Liver (tissue), 9 donors: ENCODE measurements around the gene PPT1. TPM values are rescaled to one million over a fixed set of nuclear protein-coding genes. Genes with fewer than 3 reads are reported as not detected.

ENCODE experiments used
- DNase-seq: peaks from one replicate; pipeline ENCODE4 v3.0.0-alpha.2; 2017; ENCODE audit warnings: low spot score
- H3K27ac ChIP-seq, 2 donors: one replicate each; pipeline ENCODE4 v1.7.0; 2013; ENCODE audit warnings: inconsistent platforms in 2 of 2, low read length in 2 of 2, control low read depth in 1 of 2, low read depth in 1 of 2, mild to moderate bottlenecking in 1 of 2
- H3K27me3 ChIP-seq, 4 donors: one replicate each; pipeline versions ENCODE4 v1.6.1 to v1.7.0; 2013; ENCODE audit warnings: low read length in 3 of 4, inconsistent platforms in 1 of 4, mild to moderate bottlenecking in 1 of 4, moderate library complexity in 1 of 4; ENCODE audit not compliant: control insufficient read depth in 4 of 4, insufficient read depth in 4 of 4
- H3K36me3 ChIP-seq, 4 donors: one replicate each; pipeline versions ENCODE4 v1.6.1 to v1.7.0; 2013; ENCODE audit warnings: low read length in 3 of 4, mild to moderate bottlenecking in 3 of 4, low read depth in 1 of 4, moderate library complexity in 1 of 4; ENCODE audit not compliant: control insufficient read depth in 4 of 4, insufficient read depth in 3 of 4
- H3K4me1 ChIP-seq, 4 donors: one replicate each; pipeline versions ENCODE4 v1.6.1 to v1.7.0; 2013; ENCODE audit warnings: low read length in 3 of 4, mild to moderate bottlenecking in 3 of 4, moderate library complexity in 1 of 4; ENCODE audit not compliant: control insufficient read depth in 4 of 4, insufficient read depth in 4 of 4
- H3K4me3 ChIP-seq, 3 donors: one replicate each; pipeline versions ENCODE4 v1.6.1 to v1.7.0; 2013; ENCODE audit warnings: low read length in 3 of 3, control low read depth in 1 of 3, low read depth in 1 of 3, mild to moderate bottlenecking in 1 of 3
- H3K9ac ChIP-seq, 2 donors: one replicate each; pipeline ENCODE4 v1.7.0; 2013; ENCODE audit warnings: low read length in 2 of 2, mild to moderate bottlenecking in 2 of 2, moderate library complexity in 2 of 2, control low read depth in 1 of 2, low read depth in 1 of 2
- H3K9me3 ChIP-seq, 4 donors: one replicate each; pipeline versions ENCODE4 v1.6.1 to v1.7.0; 2013; ENCODE audit warnings: low read length in 3 of 4; ENCODE audit not compliant: control insufficient read depth in 4 of 4
- FOXA1 ChIP-seq: IDR thresholded peaks from 2 replicates; pipeline ENCODE4 v1.6.1; 2016; ENCODE audit warnings: antibody characterized with exemption
- FOXA2 ChIP-seq: IDR thresholded peaks from 2 replicates; pipeline ENCODE4 v1.6.1; 2016; ENCODE audit warnings: antibody characterized with exemption
- GABPA ChIP-seq, 2 donors: IDR thresholded peaks in 1 of 2; conservative IDR thresholded peaks in 1 of 2; 2 replicates each; pipeline ENCODE4 v1.6.1; 2016; ENCODE audit warnings: antibody characterized with exemption in 2 of 2, mild to moderate bottlenecking in 1 of 2, moderate library complexity in 1 of 2
- HNF4A ChIP-seq, 2 donors: conservative IDR thresholded peaks; 2 replicates each; pipeline ENCODE4 v1.6.1; 2016; ENCODE audit warnings: antibody characterized with exemption in 2 of 2, mild to moderate bottlenecking in 2 of 2
- HNF4G ChIP-seq: IDR thresholded peaks from 2 replicates; pipeline ENCODE4 v1.6.1; 2016; ENCODE audit warnings: antibody characterized with exemption
- JUND ChIP-seq, 2 donors: IDR thresholded peaks; 2 replicates each; pipeline ENCODE4 v1.6.1; 2016; ENCODE audit warnings: antibody characterized with exemption in 2 of 2
- NR2F2 ChIP-seq: IDR thresholded peaks from 2 replicates; pipeline ENCODE4 v1.6.1; 2016; ENCODE audit warnings: antibody characterized with exemption
- RAD21 ChIP-seq, 2 donors: IDR thresholded peaks; 2 replicates each; pipeline ENCODE4 v1.6.1; 2016; ENCODE audit warnings: antibody characterized with exemption in 2 of 2, mild to moderate bottlenecking in 2 of 2
- RXRA ChIP-seq, 2 donors: IDR thresholded peaks; 2 replicates each; pipeline ENCODE4 v1.6.1; 2017 to 2018; ENCODE audit warnings: antibody characterized with exemption in 2 of 2, mild to moderate bottlenecking in 1 of 2
- SP1 ChIP-seq: IDR thresholded peaks from 2 replicates; pipeline ENCODE4 v1.6.1; 2018; ENCODE audit warnings: antibody characterized with exemption, mild to moderate bottlenecking
- YY1 ChIP-seq: IDR thresholded peaks from 2 replicates; pipeline ENCODE4 v1.6.1; 2016; ENCODE audit warnings: antibody characterized with exemption, mild to moderate bottlenecking
- WGBS: extraction: QIAGEN DNeasy Blood & Tissue Kit; methylation state at CpG from one replicate; pipeline ENCODE4 v1.1.7; 2013; 5-methylcytosine and 5-hydroxymethylcytosine counted together
- polyA plus RNA-seq, 2 donors: library from polyadenylated mRNA; stranded (reverse) in 1 of 2; unstranded in 1 of 2; fragments of 200-250 nt in 1 of 2; fragments of >200 nt in 1 of 2; fragmentation: Nextera tagmentation in 1 of 2; extraction: Ambion mirVana in 1 of 2; gene quantifications; one replicate each; pipeline versions ENCODE4 v1.2.1 to v1.2.3, GENCODE V29; 2013 to 2015
- total RNA-seq, 2 donors: library from RNA; depleted of rRNA; stranded (reverse); fragments of >200 nt; gene quantifications; one replicate each; pipeline ENCODE4 v1.2.3, GENCODE V29; 2014
- TF ChIP-seq, protein P1 (sequence below): IDR thresholded peaks from 2 replicates; pipeline ENCODE4 v1.6.1; 2016; ENCODE audit warnings: antibody characterized with exemption
- TF ChIP-seq, protein P2 (sequence below): IDR thresholded peaks from 2 replicates; pipeline ENCODE4 v1.6.1; 2016; ENCODE audit warnings: antibody characterized with exemption, mild to moderate bottlenecking
- TF ChIP-seq, protein P3 (sequence below): fragments of 150-350 bp; IDR thresholded peaks from 2 replicates; pipeline ENCODE4 v1.5.1; 2017; ENCODE audit warnings: improper control_type of control experiment, low read depth, low read length; ENCODE audit not compliant: missing input control
- TF ChIP-seq, protein P4 (sequence below): IDR thresholded peaks from 2 replicates; pipeline ENCODE4 v1.6.1; 2016; ENCODE audit warnings: antibody characterized with exemption
- donor health status: healthy.
- donor health status: healthy.
- donor health status: healthy.
- donor health status: healthy.
- donor health status: healthy.

Gene PPT1
- total and polyA plus RNA-seq, 4 donors: 15.4 to 46.8 (median 27.1) TPM

DNA sequence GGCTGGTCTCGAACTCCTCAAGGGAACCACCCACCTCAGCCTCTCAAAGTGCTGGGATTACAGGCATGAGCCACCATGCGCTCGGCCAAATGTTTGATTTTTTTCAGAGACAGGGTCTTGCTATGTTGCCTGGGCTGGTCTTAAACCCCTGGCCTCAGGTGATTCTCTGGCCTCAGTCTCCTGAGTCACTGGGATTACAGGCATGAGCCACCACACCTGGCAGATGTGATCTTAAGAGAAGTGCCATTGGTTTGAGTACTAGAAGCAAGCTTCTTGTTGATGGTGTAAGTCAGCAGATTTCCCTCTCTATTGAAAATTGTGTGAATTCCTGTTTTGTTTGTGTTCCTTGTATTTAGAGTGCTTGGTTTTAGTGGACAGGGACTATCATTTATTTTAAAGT lies 51.3 kb downstream of the PPT1 start:
- 98% methylated on average over 3 of the region's 3 CpGs for WGBS
- no peak overlapping the region for H3K9ac ChIP-seq
- H3K27ac ChIP-seq: no peak overlapping the region
- no peaks in the 10 kb centered on the region for H3K9me3 ChIP-seq
- no peak overlapping the region for H3K4me3 ChIP-seq
- H3K4me1 ChIP-seq: peaks cover 0 to 22% (median 18%) of the 10 kb centered on the region in 4 donors
- TF ChIP-seq HNF4G (no peak), FOXA1 (no peak), JUND (IDR thresholded peaks at IDR 0.05) (no peak), RAD21 (IDR thresholded peaks at IDR 0.05) (no peak), HNF4A (conservative IDR thresholded peaks at IDR 0.05) (no peak), NR2F2 (no peak), FOXA2 (no peak), SP1 (no peak)
- TF ChIP-seq, protein P1, sequence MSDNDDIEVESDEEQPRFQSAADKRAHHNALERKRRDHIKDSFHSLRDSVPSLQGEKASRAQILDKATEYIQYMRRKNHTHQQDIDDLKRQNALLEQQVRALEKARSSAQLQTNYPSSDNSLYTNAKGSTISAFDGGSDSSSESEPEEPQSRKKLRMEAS: no peak
- TF ChIP-seq, protein P2, sequence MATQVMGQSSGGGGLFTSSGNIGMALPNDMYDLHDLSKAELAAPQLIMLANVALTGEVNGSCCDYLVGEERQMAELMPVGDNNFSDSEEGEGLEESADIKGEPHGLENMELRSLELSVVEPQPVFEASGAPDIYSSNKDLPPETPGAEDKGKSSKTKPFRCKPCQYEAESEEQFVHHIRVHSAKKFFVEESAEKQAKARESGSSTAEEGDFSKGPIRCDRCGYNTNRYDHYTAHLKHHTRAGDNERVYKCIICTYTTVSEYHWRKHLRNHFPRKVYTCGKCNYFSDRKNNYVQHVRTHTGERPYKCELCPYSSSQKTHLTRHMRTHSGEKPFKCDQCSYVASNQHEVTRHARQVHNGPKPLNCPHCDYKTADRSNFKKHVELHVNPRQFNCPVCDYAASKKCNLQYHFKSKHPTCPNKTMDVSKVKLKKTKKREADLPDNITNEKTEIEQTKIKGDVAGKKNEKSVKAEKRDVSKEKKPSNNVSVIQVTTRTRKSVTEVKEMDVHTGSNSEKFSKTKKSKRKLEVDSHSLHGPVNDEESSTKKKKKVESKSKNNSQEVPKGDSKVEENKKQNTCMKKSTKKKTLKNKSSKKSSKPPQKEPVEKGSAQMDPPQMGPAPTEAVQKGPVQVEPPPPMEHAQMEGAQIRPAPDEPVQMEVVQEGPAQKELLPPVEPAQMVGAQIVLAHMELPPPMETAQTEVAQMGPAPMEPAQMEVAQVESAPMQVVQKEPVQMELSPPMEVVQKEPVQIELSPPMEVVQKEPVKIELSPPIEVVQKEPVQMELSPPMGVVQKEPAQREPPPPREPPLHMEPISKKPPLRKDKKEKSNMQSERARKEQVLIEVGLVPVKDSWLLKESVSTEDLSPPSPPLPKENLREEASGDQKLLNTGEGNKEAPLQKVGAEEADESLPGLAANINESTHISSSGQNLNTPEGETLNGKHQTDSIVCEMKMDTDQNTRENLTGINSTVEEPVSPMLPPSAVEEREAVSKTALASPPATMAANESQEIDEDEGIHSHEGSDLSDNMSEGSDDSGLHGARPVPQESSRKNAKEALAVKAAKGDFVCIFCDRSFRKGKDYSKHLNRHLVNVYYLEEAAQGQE: no peak
- TF ChIP-seq, protein P3, sequence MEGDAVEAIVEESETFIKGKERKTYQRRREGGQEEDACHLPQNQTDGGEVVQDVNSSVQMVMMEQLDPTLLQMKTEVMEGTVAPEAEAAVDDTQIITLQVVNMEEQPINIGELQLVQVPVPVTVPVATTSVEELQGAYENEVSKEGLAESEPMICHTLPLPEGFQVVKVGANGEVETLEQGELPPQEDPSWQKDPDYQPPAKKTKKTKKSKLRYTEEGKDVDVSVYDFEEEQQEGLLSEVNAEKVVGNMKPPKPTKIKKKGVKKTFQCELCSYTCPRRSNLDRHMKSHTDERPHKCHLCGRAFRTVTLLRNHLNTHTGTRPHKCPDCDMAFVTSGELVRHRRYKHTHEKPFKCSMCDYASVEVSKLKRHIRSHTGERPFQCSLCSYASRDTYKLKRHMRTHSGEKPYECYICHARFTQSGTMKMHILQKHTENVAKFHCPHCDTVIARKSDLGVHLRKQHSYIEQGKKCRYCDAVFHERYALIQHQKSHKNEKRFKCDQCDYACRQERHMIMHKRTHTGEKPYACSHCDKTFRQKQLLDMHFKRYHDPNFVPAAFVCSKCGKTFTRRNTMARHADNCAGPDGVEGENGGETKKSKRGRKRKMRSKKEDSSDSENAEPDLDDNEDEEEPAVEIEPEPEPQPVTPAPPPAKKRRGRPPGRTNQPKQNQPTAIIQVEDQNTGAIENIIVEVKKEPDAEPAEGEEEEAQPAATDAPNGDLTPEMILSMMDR: no peak
- H3K36me3 ChIP-seq: peaks cover 0 to 4% (median 1%) of the 10 kb centered on the region in 4 donors
- no peak for DNase-seq
- no peaks in the 10 kb centered on the region for H3K27me3 ChIP-seq

DNA sequence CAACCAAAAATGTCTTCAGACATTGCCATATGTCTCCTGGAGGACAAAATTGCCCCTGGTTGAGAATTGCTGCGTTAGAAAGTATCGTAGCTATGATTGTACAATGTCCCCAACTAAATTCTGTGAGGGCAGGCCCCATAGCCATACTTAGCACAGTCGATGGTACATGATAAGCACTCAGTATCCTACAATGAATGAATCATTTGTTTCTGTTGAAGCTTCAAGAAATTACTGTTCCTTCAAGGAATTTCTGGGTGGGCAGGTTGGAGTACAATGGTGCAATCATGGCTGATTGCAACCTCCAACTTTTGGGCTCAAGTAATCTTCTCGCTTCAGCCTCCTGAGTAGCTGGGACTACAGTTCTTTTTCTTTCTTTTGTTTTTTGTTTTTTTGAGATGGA lies 51.9 kb downstream of the PPT1 start:
- no peak overlapping the region for H3K9ac ChIP-seq
- H3K36me3 ChIP-seq: peaks cover 0 to 4% (median 1%) of the 10 kb centered on the region in 4 donors
- DNase-seq: no peak
- 94% methylated on average over 4 of the region's 4 CpGs for WGBS
- H3K27me3 ChIP-seq: no peaks in the 10 kb centered on the region
- no peak overlapping the region for H3K4me3 ChIP-seq
- H3K9me3 ChIP-seq: no peaks in the 10 kb centered on the region
- TF ChIP-seq FOXA1 (no peak), FOXA2 (no peak), YY1 (no peak), JUND (IDR thresholded peaks at IDR 0.05) (no peak), GABPA (IDR thresholded peaks at IDR 0.05 in 1 of 2, conservative IDR thresholded peaks at IDR 0.05 in 1 of 2) (no peak), SP1 (no peak), HNF4G (no peak), NR2F2 (no peak), RXRA (IDR thresholded peaks at IDR 0.05) (no peak)
- TF ChIP-seq, protein P1: no peak
- TF ChIP-seq, protein P4, sequence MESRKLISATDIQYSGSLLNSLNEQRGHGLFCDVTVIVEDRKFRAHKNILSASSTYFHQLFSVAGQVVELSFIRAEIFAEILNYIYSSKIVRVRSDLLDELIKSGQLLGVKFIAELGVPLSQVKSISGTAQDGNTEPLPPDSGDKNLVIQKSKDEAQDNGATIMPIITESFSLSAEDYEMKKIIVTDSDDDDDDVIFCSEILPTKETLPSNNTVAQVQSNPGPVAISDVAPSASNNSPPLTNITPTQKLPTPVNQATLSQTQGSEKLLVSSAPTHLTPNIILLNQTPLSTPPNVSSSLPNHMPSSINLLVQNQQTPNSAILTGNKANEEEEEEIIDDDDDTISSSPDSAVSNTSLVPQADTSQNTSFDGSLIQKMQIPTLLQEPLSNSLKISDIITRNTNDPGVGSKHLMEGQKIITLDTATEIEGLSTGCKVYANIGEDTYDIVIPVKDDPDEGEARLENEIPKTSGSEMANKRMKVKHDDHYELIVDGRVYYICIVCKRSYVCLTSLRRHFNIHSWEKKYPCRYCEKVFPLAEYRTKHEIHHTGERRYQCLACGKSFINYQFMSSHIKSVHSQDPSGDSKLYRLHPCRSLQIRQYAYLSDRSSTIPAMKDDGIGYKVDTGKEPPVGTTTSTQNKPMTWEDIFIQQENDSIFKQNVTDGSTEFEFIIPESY: no peak
- TF ChIP-seq, protein P3: no peak
- TF ChIP-seq, protein P2: no peak
- peaks cover 0 to 22% (median 18%) of the 10 kb centered on the region in 4 donors for H3K4me1 ChIP-seq
- H3K27ac ChIP-seq: no peak overlapping the region
